Lower lobe of right lung (tissue), 2 donors: ENCODE results near the gene SARNP. TPM values are rescaled to one million over a fixed set of nuclear protein-coding genes. Genes with fewer than 3 reads are reported as not detected.

Experiments
- ATAC-seq, 2 donors: fragments of 200-7000 bp; cut with Tn5 transposase; one replicate each; pipeline ENCODE4 v1.9.1; 2020 to 2022; ENCODE audit warnings: mild to moderate bottlenecking in 2 of 2, moderate library complexity in 2 of 2
- DNase-seq: peaks from one replicate; pipeline ENCODE4 v3.0.0-alpha.2; 2020
- H3K27ac ChIP-seq: fragments of 200-600 bp; one replicate; pipeline ENCODE4 v1.8.0; 2022
- H3K27me3 ChIP-seq: fragments of 200-600 bp; one replicate; pipeline ENCODE4 v1.8.0; 2022; ENCODE audit warnings: low read depth
- H3K36me3 ChIP-seq: fragments of 200-600 bp; one replicate; pipeline ENCODE4 v1.8.0; 2022; ENCODE audit warnings: mild to moderate bottlenecking
- H3K4me1 ChIP-seq: fragments of 200-600 bp; one replicate; pipeline ENCODE4 v1.8.0; 2022
- H3K4me3 ChIP-seq: fragments of 200-600 bp; one replicate; pipeline ENCODE4 v1.8.0; 2022; ENCODE audit warnings: mild to moderate bottlenecking
- H3K9me3 ChIP-seq: fragments of 200-600 bp; one replicate; pipeline ENCODE4 v1.8.0; 2022
- intact Hi-C: fragments of 100-400 bp; cut with DNase I; formaldehyde crosslinking; loops from one replicate; pipeline ENCODE4 v1.11.0; 2022
- total RNA-seq: library from RNA; stranded (reverse); fragmentation: NEBNext Ultra II Directional; extraction: Animal tissue kit (Norgen Biotek cat#: 25700); gene quantifications from one replicate; pipeline ENCODE4 v1.2.1, GENCODE V29; 2021
- TF ChIP-seq, protein P1 (sequence below): fragments of 200-600 bp; IDR thresholded peaks from one replicate; pipeline ENCODE4 v1.8.0; 2022; ENCODE audit warnings: antibody characterized with exemption, mild to moderate bottlenecking
- donor health status: DM: no; HTN: yes; CAD: no; lungs with severe emphysema.

The SARNP gene
- total RNA-seq, 1 donor from 2014 or later: 40.1 TPM

- DNase-seq: peak; percentile 72
- ATAC-seq: peak; percentile 59 to 64
- no peak overlapping the region for H3K4me3 ChIP-seq
- H3K27me3 ChIP-seq: no peaks in the 10 kb centered on the region
- no peaks in the 10 kb centered on the region for H3K9me3 ChIP-seq
- H3K36me3 ChIP-seq: peaks cover 51% of the 10 kb centered on the region
- H3K27ac ChIP-seq: peak overlapping the region; percentile 26
- TF ChIP-seq, protein P1, sequence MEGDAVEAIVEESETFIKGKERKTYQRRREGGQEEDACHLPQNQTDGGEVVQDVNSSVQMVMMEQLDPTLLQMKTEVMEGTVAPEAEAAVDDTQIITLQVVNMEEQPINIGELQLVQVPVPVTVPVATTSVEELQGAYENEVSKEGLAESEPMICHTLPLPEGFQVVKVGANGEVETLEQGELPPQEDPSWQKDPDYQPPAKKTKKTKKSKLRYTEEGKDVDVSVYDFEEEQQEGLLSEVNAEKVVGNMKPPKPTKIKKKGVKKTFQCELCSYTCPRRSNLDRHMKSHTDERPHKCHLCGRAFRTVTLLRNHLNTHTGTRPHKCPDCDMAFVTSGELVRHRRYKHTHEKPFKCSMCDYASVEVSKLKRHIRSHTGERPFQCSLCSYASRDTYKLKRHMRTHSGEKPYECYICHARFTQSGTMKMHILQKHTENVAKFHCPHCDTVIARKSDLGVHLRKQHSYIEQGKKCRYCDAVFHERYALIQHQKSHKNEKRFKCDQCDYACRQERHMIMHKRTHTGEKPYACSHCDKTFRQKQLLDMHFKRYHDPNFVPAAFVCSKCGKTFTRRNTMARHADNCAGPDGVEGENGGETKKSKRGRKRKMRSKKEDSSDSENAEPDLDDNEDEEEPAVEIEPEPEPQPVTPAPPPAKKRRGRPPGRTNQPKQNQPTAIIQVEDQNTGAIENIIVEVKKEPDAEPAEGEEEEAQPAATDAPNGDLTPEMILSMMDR: peak; percentile 50
- peaks cover 62% of the 10 kb centered on the region for H3K4me1 ChIP-seq
- intact Hi-C loops: no loop called here
Observed at GRCh38 chr12:55720894-55721444, 96.6 kb downstream of the SARNP start.

GRCh38 chr12:55720071-55720564, 97.4 kb downstream of the SARNP start, which contains the start of gene RDH5:
RDH5 (plus strand) TSS chr12:55720393; CDS start chr12:55721185, 792 bp downstream.
- no peaks in the 10 kb centered on the region for H3K9me3 ChIP-seq
- ATAC-seq: peak in 1 of 2 donors; percentile 4
- H3K27me3 ChIP-seq: no peaks in the 10 kb centered on the region
- H3K36me3 ChIP-seq: peaks cover 43% of the 10 kb centered on the region
- H3K27ac ChIP-seq: peak within 1 kb of the TSS; percentile 44
- no peak for DNase-seq
- H3K4me1 ChIP-seq: peaks cover 64% of the 10 kb centered on the region
- TF ChIP-seq, protein P1: no peak
- intact Hi-C loops: no loop called here
- no peak within 1 kb of the TSS for H3K4me3 ChIP-seq

GRCh38 chr12:55719371-55719770, 98.2 kb downstream of the SARNP start:
- ATAC-seq (no peak), DNase-seq (no peak)
- TF ChIP-seq, protein P1: no peak
- peaks cover 61% of the 10 kb centered on the region for H3K4me1 ChIP-seq
- intact Hi-C loops: no loop called here
- no peak overlapping the region for H3K4me3 ChIP-seq
- H3K9me3 ChIP-seq: no peaks in the 10 kb centered on the region
- peak overlapping the region; percentile 44 for H3K27ac ChIP-seq
- H3K27me3 ChIP-seq: no peaks in the 10 kb centered on the region
- peaks cover 35% of the 10 kb centered on the region for H3K36me3 ChIP-seq

- ATAC-seq (no peak), DNase-seq (no peak)
- Histone ChIP-seq H3K9me3 (no peaks in the 10 kb centered on the region), H3K36me3 (peaks cover 29% of the 10 kb centered on the region), H3K27me3 (no peaks in the 10 kb centered on the region), H3K4me1 (peaks cover 61% of the 10 kb centered on the region), H3K4me3 (no peak overlapping the region), H3K27ac (peak overlapping the region; percentile 44)
- TF ChIP-seq, protein P1: no peak
- intact Hi-C loops: no loop called here
Observed at GRCh38 chr12:55718624-55719275, 98.8 kb downstream of the SARNP start.

DNA sequence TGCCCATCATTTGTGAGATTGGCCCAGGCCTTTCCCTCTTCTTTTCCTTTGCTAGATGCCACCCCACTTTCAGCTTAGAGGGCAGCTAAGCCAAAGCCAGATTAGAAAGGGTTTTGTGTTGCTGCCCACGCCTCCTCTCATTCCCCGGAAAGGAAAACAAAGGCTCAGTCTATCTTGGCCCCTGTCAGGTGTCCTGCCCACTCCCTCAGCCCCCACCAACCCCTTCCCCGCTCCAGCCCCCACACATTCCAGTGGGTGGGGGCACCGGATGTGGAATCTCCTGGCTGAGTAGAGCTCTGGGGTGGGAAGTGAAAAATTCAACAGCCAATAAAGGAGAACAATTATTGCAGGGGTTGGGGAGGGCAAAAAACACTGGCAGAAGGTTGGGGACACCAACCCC, 99.5 kb downstream of the SARNP start:
- Histone ChIP-seq H3K4me3 (no peak overlapping the region), H3K4me1 (peaks cover 61% of the 10 kb centered on the region), H3K27me3 (no peaks in the 10 kb centered on the region), H3K9me3 (no peaks in the 10 kb centered on the region), H3K27ac (no peak overlapping the region), H3K36me3 (peaks cover 22% of the 10 kb centered on the region)
- ATAC-seq: no peak
- TF ChIP-seq, protein P1: no peak
- intact Hi-C loops: no loop called here
- no peak for DNase-seq
